OCI-LY3 (cell line): Measurements from ENCODE around the gene CMKLR1.

Experiments
- EZH2phosphoT487 ChIP-seq: fragments of 200-600 bp; shearing (Covaris generic); IDR thresholded peaks from 2 replicates; pipeline ENCODE4 v1.6.1; 2018; ENCODE audit warnings: antibody characterized with exemption, mixed run types, low read depth
- TF ChIP-seq, protein P1 (sequence below): fragments of 200-600, 300-600 bp; sonication (generic); IDR thresholded peaks from 2 replicates; pipeline ENCODE4 v1.5.1; 2014; ENCODE audit warnings: antibody characterized with exemption, low read length, low read depth

DNA sequence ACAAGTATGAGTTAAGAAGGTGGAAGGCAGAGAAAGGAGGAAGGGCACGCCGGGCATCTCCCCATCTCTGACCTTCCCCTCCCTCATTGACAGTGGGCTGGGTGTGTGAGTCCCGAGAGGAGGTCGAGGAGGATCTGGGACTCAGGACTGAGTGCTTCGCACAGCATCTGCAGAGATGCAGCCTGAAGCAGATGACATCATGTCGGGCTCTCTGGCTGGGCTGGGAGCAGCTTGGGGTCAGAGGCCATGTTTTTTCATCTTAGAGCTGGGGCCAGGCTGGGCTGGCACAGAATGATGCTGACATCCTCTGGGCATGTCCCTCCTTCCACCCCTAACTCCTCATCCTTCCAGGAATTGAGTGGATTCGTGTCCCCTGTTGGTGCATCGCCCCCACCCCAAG is 43.5 kb downstream of the CMKLR1 start:
- TF ChIP-seq, protein P1, sequence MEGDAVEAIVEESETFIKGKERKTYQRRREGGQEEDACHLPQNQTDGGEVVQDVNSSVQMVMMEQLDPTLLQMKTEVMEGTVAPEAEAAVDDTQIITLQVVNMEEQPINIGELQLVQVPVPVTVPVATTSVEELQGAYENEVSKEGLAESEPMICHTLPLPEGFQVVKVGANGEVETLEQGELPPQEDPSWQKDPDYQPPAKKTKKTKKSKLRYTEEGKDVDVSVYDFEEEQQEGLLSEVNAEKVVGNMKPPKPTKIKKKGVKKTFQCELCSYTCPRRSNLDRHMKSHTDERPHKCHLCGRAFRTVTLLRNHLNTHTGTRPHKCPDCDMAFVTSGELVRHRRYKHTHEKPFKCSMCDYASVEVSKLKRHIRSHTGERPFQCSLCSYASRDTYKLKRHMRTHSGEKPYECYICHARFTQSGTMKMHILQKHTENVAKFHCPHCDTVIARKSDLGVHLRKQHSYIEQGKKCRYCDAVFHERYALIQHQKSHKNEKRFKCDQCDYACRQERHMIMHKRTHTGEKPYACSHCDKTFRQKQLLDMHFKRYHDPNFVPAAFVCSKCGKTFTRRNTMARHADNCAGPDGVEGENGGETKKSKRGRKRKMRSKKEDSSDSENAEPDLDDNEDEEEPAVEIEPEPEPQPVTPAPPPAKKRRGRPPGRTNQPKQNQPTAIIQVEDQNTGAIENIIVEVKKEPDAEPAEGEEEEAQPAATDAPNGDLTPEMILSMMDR, result no peak
- no peak for TF ChIP-seq EZH2phosphoT487
